GM12878 (cell line): Measurements from ENCODE around the gene AGMAT.

Experiments used
- CEBPB ChIP-seq, 2 experiments: fragments of 150-350 bp in 1 of 2; IDR thresholded peaks; 2 replicates each; pipeline ENCODE4 v1.6.1; 2012 to 2014; ENCODE audit warnings: low read depth in 2 of 2, low read length in 2 of 2, borderline replicate concordance in 1 of 2, inconsistent platforms in 1 of 2
- CREB1 ChIP-seq: IDR thresholded peaks from 2 replicates; pipeline ENCODE4 v1.6.1; 2012; ENCODE audit warnings: low read depth, mild to moderate bottlenecking, inconsistent platforms
- EED ChIP-seq: sonication (generic); IDR thresholded peaks from 2 replicates; pipeline ENCODE4 v1.6.1; 2016; ENCODE audit warnings: antibody characterized with exemption, low read depth
- MYC ChIP-seq: IDR thresholded peaks from 2 replicates; pipeline ENCODE4 v1.6.1; 2011; ENCODE audit warnings: mild to moderate bottlenecking, low read length, moderate library complexity, inconsistent platforms; ENCODE audit not compliant: insufficient read depth, insufficient replicate concordance, insufficient read length, severe bottlenecking
- NR2F1 ChIP-seq: fragments of 450-650 bp; conservative IDR thresholded peaks from 2 replicates; pipeline ENCODE4 v1.6.1; 2017; ENCODE audit warnings: mild to moderate bottlenecking
- POLR2A ChIP-seq: IDR thresholded peaks from 2 replicates; pipeline ENCODE4 v1.6.1; 2011; ENCODE audit warnings: low read depth, mild to moderate bottlenecking, low read length
- TARDBP ChIP-seq: IDR thresholded peaks from 2 replicates; pipeline ENCODE4 v1.6.1; 2016; ENCODE audit warnings: borderline replicate concordance
- TF ChIP-seq, protein P1 (sequence below): fragments of 450-650 bp; IDR thresholded peaks from 2 replicates; pipeline ENCODE4 v1.6.1; 2016; ENCODE audit warnings: mild to moderate bottlenecking, moderate library complexity, borderline replicate concordance
- TF ChIP-seq, protein P2 (sequence below), 3 experiments: IDR thresholded peaks in 2 of 3; conservative IDR thresholded peaks in 1 of 3; 2 replicates each; pipeline ENCODE4 v1.5.1; 2011; ENCODE audit warnings: low read depth in 3 of 3, low read length in 3 of 3, mild to moderate bottlenecking in 3 of 3, control low read depth in 2 of 3, moderate library complexity in 2 of 3, inconsistent platforms in 1 of 3, mixed read lengths in 1 of 3; ENCODE audit not compliant: control insufficient read depth in 2 of 3, insufficient read depth in 1 of 3; ENCODE audit errors: extremely low read depth in 1 of 3

- TF ChIP-seq NR2F1 (no peak), POLR2A (no peak), TARDBP (no peak), EED (no peak), CREB1 (no peak), CEBPB (IDR thresholded peaks at IDR 0.05; ENCODE audit: borderline replicate concordance in 1 of 2, low read depth in 2 of 2, low read length in 2 of 2) (no peak), MYC (no peak)
- TF ChIP-seq, protein P1, sequence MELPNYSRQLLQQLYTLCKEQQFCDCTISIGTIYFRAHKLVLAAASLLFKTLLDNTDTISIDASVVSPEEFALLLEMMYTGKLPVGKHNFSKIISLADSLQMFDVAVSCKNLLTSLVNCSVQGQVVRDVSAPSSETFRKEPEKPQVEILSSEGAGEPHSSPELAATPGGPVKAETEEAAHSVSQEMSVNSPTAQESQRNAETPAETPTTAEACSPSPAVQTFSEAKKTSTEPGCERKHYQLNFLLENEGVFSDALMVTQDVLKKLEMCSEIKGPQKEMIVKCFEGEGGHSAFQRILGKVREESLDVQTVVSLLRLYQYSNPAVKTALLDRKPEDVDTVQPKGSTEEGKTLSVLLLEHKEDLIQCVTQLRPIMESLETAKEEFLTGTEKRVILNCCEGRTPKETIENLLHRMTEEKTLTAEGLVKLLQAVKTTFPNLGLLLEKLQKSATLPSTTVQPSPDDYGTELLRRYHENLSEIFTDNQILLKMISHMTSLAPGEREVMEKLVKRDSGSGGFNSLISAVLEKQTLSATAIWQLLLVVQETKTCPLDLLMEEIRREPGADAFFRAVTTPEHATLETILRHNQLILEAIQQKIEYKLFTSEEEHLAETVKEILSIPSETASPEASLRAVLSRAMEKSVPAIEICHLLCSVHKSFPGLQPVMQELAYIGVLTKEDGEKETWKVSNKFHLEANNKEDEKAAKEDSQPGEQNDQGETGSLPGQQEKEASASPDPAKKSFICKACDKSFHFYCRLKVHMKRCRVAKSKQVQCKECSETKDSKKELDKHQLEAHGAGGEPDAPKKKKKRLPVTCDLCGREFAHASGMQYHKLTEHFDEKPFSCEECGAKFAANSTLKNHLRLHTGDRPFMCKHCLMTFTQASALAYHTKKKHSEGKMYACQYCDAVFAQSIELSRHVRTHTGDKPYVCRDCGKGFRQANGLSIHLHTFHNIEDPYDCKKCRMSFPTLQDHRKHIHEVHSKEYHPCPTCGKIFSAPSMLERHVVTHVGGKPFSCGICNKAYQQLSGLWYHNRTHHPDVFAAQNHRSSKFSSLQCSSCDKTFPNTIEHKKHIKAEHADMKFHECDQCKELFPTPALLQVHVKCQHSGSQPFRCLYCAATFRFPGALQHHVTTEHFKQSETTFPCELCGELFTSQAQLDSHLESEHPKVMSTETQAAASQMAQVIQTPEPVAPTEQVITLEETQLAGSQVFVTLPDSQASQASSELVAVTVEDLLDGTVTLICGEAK, result no peak
- TF ChIP-seq, protein P2, sequence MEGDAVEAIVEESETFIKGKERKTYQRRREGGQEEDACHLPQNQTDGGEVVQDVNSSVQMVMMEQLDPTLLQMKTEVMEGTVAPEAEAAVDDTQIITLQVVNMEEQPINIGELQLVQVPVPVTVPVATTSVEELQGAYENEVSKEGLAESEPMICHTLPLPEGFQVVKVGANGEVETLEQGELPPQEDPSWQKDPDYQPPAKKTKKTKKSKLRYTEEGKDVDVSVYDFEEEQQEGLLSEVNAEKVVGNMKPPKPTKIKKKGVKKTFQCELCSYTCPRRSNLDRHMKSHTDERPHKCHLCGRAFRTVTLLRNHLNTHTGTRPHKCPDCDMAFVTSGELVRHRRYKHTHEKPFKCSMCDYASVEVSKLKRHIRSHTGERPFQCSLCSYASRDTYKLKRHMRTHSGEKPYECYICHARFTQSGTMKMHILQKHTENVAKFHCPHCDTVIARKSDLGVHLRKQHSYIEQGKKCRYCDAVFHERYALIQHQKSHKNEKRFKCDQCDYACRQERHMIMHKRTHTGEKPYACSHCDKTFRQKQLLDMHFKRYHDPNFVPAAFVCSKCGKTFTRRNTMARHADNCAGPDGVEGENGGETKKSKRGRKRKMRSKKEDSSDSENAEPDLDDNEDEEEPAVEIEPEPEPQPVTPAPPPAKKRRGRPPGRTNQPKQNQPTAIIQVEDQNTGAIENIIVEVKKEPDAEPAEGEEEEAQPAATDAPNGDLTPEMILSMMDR (IDR thresholded peaks at IDR 0.05 in 2 of 3, conservative IDR thresholded peaks at IDR 0.05 in 1 of 3; ENCODE audit: control insufficient read depth in 2 of 3, extremely low read depth in 1 of 3, insufficient read depth in 1 of 3, low read depth in 3 of 3, low read length in 3 of 3), result no peak
These were observed 11.2 kb upstream of the AGMAT start for GRCh38 chr1:15595809-15596617.
